NCI-H82 (cell line): Measurements from ENCODE around the gene CDKAL1.

Source experiments
- DNase-seq: peaks from one replicate; lab custom pipeline; 2025; lab: John Stamatoyannopoulos, UW

CDKAL1 gene

DNA sequence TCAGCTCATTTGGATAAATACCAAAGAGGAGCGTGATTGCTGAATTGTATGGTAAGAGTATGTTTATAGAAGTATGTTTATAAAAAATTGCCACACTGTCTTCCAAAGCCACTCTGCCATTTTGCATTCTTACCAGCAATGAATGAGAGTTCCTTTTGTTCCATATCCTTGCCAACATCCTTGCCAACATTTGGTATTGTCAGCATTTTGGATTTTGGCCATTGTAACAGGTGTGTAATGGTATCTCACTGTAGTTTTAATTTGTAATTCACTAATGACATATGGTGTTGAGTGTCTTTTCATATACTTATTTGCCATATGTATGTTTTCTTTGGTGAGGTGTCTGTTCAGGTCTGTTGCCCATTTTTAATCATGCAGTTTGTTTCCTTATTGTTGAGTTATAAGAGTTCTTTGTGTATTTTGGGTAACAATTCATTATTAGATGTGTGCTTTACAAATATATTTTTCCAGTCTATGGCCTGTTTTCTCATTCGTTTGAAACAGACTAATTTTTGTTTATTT lies 539.1 kb downstream of the CDKAL1 start:
- no peak for DNase-seq

DNA sequence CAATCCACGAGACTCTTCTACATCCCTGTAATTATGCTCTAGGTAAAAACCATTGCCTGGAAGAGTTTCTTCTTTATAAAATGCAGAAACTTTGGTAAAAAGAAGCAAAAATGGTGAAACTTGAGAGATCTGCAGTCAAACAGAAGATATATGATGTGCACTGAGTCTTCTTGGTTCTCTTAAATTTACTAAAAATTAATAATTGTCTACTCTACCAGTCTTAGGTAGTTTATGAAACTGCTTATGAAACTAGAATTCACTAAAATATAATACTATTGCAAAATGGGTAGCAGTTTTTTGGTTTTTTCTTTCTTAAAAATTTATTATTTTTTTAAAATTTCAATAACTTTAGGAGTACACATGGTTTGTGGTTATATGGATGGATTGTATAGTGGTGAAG lies 540.2 kb downstream of the CDKAL1 start:
- no peak for DNase-seq

- no peak for DNase-seq
These were observed 541.7 kb downstream of the CDKAL1 start for GRCh38 chr6:21075986-21076385.

GRCh38 chr6:21078497-21078896 lies 544.2 kb downstream of the CDKAL1 start:
- no peak for DNase-seq

GRCh38 chr6:21079468-21080048 lies 545.3 kb downstream of the CDKAL1 start:
- no peak for DNase-seq

DNA sequence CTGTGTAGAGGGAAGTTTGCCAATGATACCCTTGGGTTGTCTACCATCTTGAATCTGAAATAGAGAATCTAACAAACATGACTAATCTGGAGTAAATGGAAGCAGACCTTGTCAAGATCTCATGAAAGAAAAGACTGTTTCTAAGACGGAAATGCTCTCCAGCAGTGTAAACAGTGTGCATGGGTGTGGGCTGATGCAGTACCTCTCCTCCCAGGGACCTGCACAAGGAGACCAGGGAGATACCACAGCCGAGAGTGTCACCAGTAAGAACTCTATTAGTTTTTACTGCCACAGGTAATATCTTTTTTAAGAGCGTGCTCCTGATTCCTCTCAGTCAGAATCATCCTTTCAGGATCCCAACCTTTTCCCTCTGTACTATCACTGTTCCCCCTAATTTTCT lies 546.0 kb downstream of the CDKAL1 start:
- DNase-seq: no peak

DNA sequence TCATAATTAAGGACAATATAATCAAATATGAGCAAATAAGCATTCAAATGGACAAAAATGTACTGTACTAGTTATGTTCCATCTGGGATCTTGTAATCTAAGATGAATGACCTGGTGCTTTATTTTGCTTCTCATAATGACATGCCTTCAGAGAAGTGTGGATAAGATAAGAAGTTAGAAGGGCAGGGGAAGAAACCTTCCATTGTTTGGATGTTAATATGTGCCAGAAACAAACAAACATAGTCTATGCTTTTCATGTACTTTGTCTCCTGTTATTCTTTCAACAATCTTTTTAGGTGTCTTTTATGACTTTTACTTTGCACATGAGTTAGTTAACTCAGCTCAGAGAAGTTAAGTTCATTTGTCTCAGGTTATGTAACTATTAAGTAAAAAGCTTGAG lies 547.8 kb downstream of the CDKAL1 start:
- no peak for DNase-seq

- no peak for DNase-seq
These were observed 549.5 kb downstream of the CDKAL1 start for GRCh38 chr6:21083708-21084107.

DNA sequence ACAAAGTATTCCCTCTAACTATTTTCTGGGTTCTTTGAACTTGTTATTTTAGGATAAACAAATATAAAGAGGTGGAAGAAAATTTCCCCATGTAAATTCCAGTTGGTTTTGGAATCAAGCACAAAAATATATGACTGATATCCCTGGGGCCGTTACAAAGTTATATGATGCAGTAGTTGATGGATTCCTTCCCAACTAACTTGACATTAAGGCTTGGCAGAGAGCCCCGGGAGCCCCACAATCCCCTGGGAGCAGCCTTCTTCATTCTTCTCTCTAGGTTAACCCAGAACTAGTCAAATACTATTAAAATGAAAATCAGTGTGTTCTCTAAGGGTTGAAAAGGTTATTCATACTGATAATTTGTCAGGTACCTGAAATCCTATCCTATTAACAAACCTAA lies 550.4 kb downstream of the CDKAL1 start:
- DNase-seq: no peak

- DNase-seq: no peak
These were observed 551.0 kb downstream of the CDKAL1 start for GRCh38 chr6:21085211-21085610.

DNA sequence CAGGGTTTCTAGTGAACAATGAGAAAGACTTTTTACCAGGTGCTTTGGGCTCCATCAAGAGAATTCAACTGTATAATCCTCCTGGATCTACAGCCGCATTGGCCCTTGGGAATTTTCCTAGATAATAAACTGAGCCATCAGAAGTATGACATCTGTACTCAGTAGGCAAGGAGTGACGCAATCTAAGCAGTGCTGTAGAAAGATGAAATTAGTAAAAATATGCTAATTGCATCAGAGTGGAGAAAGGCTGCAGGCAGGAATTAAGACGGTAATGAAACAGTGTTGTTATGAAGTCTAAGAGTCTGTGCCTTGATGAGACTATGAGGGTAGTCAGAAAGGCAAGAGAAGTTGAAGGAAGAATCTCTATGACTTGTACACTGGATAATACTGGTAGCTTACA lies 551.4 kb downstream of the CDKAL1 start:
- no peak for DNase-seq

GRCh38 chr6:21087188-21087587 lies 552.9 kb downstream of the CDKAL1 start:
- peak; percentile 10 for DNase-seq

- peak; percentile 37 for DNase-seq
These were observed 557.2 kb downstream of the CDKAL1 start for GRCh38 chr6:21091411-21091810.

DNA sequence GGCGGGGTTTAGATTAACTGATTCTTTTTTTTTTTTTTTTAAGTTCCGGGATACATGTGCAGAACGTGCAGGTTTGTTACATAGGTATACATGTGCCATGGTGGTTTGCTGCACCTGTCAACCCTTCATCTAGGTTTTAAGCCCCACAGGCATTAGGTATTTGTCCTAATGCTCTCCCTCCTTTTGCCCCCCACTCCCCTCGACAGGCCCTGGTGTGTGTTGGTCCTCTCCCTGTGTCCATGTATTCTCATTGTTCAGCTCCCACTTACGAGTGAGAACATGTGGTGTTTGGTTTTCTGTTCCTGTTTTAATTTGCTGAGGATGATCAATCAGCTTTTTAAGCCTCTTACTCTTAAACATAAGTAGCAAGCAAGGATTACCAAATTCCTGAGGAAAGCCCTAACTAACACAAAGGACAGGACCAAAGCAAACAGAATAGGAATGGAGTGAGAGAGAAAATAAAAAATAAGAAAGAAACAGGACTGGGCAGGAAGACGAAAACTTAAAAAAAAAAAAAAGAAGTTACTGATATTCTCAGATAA lies 558.0 kb downstream of the CDKAL1 start:
- peak; percentile 95 for DNase-seq

DNA sequence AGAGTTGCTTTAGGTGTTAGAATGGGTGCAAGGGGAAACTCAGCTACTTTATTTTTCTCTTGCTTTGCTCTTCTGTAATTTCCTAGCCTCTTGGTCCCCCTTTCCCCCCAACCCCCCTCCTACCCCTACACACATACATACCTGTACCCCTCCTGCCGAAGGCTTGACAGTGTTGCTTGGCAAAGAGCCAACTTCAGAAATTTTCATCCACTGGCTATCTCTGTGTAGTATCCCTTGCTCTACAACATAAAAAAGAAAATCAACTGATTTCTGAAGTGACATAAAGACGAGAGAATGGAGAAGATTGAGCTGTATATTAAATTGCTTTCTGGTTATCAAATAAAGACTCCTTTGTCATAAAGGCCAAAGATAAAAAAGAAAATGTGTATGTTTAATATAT lies 561.2 kb downstream of the CDKAL1 start:
- peak; percentile 17 for DNase-seq

DNA sequence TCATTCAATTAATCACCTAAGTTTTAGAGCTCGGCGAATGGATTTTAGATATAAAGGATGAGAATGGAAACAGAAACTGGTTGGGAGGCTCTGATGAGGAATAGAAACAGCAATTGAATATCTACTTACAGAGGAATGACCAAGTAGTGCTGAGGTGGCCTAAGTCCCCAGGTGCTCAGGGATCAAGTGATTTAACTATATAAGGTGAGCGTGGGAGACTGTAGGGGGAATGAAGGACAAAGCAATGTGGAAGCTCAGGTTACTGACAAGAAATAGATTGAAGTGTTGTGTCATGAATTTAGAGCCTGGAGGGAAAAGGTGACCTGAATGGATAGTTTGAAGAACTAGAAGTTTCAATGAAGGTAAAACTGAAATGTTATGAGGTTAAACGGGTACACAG lies 563.9 kb downstream of the CDKAL1 start:
- no peak for DNase-seq

GRCh38 chr6:21098744-21099143 lies 564.5 kb downstream of the CDKAL1 start:
- DNase-seq: no peak

DNA sequence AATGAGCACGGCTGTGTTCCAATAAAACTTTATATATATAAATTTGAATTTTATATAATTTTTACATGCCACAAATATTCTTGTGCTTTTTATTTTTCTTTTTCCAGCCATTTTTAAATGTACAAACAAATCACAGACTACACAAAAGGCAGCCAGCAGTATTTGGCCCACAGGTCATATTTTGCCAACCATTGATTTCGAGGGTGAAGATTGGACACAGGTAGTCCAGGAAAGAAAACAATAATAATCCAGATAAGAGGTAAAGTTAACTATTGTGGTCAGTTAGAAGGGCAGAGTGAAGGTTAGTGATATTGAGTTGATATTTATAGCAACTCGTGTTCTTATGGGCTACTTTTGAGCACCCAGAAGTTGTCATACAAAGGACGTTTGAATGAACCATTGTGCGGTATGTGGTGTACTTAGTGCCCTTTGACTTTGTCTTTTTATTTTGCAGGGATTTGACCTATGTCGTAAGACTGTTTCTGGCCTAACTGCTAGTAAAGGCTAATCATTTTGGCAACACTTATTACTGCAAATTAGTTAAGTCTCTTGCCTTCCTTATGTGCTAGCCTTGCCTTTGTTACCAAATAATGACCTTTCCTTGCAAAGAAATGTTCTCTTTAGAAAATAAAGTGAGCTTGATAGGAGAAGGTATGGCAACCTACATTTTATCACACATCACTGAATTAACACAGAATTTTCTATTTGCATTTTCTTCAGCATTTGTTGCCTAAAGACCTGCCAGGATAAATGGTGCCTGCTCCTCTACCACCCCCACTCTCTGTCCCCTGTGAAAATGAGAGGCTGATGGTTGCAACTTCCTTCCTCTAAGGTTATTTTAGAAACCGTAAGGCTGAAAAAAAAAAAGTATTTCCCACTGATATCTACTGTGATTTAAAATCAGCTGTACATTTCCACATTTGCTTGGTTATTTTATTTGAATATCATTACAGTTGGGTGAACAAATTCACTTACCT lies 565.4 kb downstream of the CDKAL1 start:
- no peak for DNase-seq

GRCh38 chr6:21100991-21101390 lies 566.7 kb downstream of the CDKAL1 start:
- no peak for DNase-seq

GRCh38 chr6:21101694-21102093 lies 567.4 kb downstream of the CDKAL1 start:
- DNase-seq: no peak

DNA sequence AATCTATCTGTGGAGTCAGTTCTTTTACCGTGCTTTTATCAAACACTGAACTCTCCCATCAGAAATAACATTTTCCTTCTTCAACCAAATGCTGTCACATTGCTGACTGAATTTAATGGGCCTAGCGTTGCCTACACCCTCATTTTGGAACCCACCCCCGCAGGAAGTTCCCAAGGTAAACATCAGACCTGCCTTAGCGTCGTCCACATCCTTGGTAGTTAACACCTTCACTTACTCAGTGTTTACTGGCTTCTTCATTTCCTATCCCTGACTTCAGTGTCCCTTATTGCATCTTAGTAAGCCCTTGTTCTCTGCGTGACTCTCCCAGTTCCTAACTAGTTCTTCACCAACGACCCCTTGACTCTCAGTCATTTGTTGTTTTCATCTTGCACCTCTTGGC lies 567.9 kb downstream of the CDKAL1 start:
- DNase-seq: no peak

- DNase-seq: no peak
These were observed 568.4 kb downstream of the CDKAL1 start for GRCh38 chr6:21102624-21103023.

DNA sequence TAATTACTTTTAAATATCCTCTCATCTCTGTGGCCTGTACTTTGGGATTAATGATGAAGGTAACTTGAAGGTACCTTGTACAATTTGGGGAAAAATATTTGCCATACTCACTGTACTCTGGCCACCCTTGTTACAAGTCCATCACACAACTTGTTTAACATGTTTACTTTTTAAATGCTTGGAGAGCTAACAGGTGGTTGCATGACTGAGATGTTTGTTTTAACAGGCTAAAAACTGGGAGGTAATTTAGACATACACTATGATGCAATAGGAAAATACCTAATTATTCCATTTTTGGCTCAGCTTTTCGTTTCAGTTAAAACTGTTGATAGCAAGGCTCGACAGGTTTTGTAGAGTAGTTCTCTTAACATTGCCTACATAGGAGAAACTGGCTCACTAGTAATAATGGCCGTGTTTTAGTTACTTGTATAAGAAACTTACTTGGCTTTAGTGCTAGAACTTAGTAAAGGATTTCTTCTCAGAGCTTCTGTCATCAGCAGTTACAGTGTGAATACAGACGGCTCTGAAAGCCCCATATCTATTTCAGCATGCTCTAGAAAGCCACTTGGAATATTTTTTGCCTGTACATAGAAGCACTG lies 569.5 kb downstream of the CDKAL1 start:
- DNase-seq: no peak
